Measurements from ENCODE around the gene APLP2.

DNA sequence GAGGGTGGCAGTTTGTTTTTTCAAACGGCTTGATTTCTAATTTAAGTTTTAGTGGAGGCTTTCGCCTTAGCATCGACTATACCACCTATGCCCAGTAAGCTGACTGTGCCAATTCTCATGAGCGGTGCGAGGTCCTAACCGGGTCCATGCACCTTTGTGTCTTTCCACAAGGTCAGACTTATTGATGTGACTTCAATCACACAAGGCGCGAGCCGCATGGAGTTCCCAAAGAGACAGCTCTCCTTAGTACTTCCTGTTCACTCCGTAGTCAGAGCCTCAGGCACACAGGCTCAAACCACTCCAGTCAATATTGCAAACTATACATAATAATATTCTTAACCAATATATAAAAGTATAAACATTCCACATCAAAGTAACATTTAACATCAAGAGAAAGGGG is 108.1 kb downstream of the APLP2 start:
- TF ChIP-seq, protein P1, sequence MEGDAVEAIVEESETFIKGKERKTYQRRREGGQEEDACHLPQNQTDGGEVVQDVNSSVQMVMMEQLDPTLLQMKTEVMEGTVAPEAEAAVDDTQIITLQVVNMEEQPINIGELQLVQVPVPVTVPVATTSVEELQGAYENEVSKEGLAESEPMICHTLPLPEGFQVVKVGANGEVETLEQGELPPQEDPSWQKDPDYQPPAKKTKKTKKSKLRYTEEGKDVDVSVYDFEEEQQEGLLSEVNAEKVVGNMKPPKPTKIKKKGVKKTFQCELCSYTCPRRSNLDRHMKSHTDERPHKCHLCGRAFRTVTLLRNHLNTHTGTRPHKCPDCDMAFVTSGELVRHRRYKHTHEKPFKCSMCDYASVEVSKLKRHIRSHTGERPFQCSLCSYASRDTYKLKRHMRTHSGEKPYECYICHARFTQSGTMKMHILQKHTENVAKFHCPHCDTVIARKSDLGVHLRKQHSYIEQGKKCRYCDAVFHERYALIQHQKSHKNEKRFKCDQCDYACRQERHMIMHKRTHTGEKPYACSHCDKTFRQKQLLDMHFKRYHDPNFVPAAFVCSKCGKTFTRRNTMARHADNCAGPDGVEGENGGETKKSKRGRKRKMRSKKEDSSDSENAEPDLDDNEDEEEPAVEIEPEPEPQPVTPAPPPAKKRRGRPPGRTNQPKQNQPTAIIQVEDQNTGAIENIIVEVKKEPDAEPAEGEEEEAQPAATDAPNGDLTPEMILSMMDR (IDR thresholded peaks at IDR 0.05): no peak
- TF ChIP-seq POLR2A (IDR thresholded peaks at IDR 0.05) (no peak), EP300 (IDR thresholded peaks at IDR 0.05) (no peak)
